Stomach (tissue), 4 donors: ENCODE data around the gene NUP98.

Experiments
- CTCF ChIP-seq, 7 experiments: fragments of 450-650 bp in 4 of 7; fragments of 200-600 bp in 3 of 7; sonication (generic) in 3 of 7; IDR thresholded peaks; one replicate each; pipeline ENCODE4 v1.5.1; 2016 to 2019; ENCODE audit warnings: antibody characterized with exemption in 7 of 7, control low read depth in 2 of 7, mild to moderate bottlenecking in 1 of 7
- POLR2AphosphoS5 ChIP-seq, 3 donors: sonication (generic); formaldehyde crosslinking; IDR thresholded peaks; one replicate each; pipeline ENCODE4 v1.6.1; 2016; ENCODE audit warnings: antibody characterized with exemption in 3 of 3

- TF ChIP-seq CTCF (IDR thresholded peaks at IDR 0.05) (no peak), POLR2AphosphoS5 (IDR thresholded peaks at IDR 0.05) (no peak)
These were observed 40.4 kb upstream of the NUP98 start for GRCh38 chr11:3837793-3838192.
